Endothelial cell (in vitro differentiated cells): ENCODE measurements around the gene ST8SIA5. TPM values are rescaled to one million over a fixed set of nuclear protein-coding genes. Genes with fewer than 3 reads are reported as not detected.

Experiments used
- DNase-seq: peaks from one replicate; pipeline ENCODE4 v3.0.0; 2021; ENCODE audit warnings: low spot score
- H3K27ac Mint-ChIP-seq: one replicate; pipeline ENCODE4 v1.8.0; 2021; ENCODE audit warnings: mixed read lengths, inconsistent platforms; ENCODE audit not compliant: unreplicated experiment
- H3K27me3 Mint-ChIP-seq: one replicate; pipeline ENCODE4 v1.8.0; 2021; ENCODE audit warnings: mild to moderate bottlenecking, moderate library complexity, mixed read lengths, inconsistent platforms; ENCODE audit not compliant: unreplicated experiment
- H3K36me3 Mint-ChIP-seq: one replicate; pipeline ENCODE4 v1.8.0; 2021; ENCODE audit warnings: mild to moderate bottlenecking, low read depth, mixed read lengths, inconsistent platforms; ENCODE audit not compliant: unreplicated experiment
- H3K4me1 Mint-ChIP-seq: one replicate; pipeline ENCODE4 v1.8.0; 2021; ENCODE audit warnings: mild to moderate bottlenecking, mixed read lengths, inconsistent platforms; ENCODE audit not compliant: unreplicated experiment
- H3K4me3 Mint-ChIP-seq: one replicate; pipeline ENCODE4 v1.8.0; 2021; ENCODE audit warnings: mild to moderate bottlenecking, mixed read lengths, inconsistent platforms; ENCODE audit not compliant: unreplicated experiment
- H3K9me3 Mint-ChIP-seq: one replicate; pipeline ENCODE4 v1.8.0; 2021; ENCODE audit warnings: mixed read lengths, inconsistent platforms; ENCODE audit not compliant: unreplicated experiment
- total RNA-seq: library from RNA; stranded (reverse); fragmentation: NEBNext Ultra II Directional; extraction: Animal tissue kit (Norgen Biotek cat#: 25700); gene quantifications from one replicate; pipeline ENCODE4 v1.2.1, GENCODE V29; 2021; ENCODE audit not compliant: unreplicated experiment
- TF ChIP-seq, protein P1 (sequence below): fragments of 200-600 bp; sonication (generic); IDR thresholded peaks from one replicate; pipeline ENCODE4 v1.5.0; 2021; ENCODE audit warnings: antibody characterized with exemption; ENCODE audit not compliant: unreplicated experiment

The ST8SIA5 gene
- total RNA-seq, 1 donor from 2014 or later: 0.49 TPM

DNA sequence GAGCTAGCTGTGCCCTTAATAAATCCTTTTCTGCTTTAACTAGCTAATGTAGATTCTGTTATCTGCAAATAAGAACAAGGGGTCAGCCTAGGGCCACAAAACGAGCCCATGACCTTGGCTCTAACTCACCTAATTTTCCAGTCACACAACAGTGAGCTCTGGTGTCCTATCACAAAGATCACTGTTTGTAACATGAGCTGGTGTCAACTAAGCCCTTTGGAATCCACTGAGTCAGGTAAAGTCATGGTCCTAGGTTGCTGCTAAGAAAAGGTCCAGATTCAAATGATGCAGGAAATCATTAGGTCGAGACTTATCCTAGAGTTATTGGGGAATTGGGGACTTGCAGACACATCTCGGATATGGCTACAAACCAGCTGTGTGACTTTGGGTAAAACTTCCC is 49.9 kb downstream of the ST8SIA5 start:
- no peak overlapping the region for H3K4me3 Mint-ChIP-seq
- H3K4me1 Mint-ChIP-seq: peaks cover 5% of the 10 kb centered on the region

GRCh38 chr18:46705521-46705920 is 51.3 kb downstream of the ST8SIA5 start:
- peaks cover 2% of the 10 kb centered on the region for H3K27me3 Mint-ChIP-seq
- H3K4me3 Mint-ChIP-seq: no peak overlapping the region
- H3K9me3 Mint-ChIP-seq: no peaks in the 10 kb centered on the region
- H3K4me1 Mint-ChIP-seq: peaks cover 5% of the 10 kb centered on the region
- DNase-seq: no peak
- peaks cover 3% of the 10 kb centered on the region for H3K36me3 Mint-ChIP-seq
- TF ChIP-seq, protein P1, sequence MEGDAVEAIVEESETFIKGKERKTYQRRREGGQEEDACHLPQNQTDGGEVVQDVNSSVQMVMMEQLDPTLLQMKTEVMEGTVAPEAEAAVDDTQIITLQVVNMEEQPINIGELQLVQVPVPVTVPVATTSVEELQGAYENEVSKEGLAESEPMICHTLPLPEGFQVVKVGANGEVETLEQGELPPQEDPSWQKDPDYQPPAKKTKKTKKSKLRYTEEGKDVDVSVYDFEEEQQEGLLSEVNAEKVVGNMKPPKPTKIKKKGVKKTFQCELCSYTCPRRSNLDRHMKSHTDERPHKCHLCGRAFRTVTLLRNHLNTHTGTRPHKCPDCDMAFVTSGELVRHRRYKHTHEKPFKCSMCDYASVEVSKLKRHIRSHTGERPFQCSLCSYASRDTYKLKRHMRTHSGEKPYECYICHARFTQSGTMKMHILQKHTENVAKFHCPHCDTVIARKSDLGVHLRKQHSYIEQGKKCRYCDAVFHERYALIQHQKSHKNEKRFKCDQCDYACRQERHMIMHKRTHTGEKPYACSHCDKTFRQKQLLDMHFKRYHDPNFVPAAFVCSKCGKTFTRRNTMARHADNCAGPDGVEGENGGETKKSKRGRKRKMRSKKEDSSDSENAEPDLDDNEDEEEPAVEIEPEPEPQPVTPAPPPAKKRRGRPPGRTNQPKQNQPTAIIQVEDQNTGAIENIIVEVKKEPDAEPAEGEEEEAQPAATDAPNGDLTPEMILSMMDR: no peak
- no peak overlapping the region for H3K27ac Mint-ChIP-seq

More for the DNA sequence above, 49.9 kb downstream of the ST8SIA5 start:
- Mint-ChIP-seq H3K9me3 (no peaks in the 10 kb centered on the region), H3K27me3 (peaks cover 2% of the 10 kb centered on the region), H3K27ac (no peak overlapping the region), H3K36me3 (peaks cover 3% of the 10 kb centered on the region)
- TF ChIP-seq, protein P1: no peak
- DNase-seq: no peak

DNA sequence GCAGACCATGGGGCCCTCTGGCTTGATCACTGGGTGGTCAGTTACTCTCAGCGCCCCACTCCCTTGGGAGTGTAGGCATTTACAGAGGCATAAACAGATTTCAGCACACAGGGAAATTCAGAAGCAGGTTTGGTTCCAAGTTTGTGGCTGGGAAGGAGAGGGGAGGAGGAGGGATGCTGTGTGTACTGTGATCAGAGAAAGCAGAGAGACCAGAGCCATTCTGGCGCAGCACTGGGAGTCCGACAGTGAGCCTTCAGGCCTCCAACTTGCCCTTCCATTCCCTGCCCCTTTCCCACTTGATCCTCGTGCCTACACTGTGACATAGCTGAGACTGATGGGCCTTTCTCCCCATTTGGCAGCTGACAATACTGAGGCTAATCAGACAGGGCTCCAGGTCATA is 52.0 kb downstream of the ST8SIA5 start:
- peaks cover 2% of the 10 kb centered on the region for H3K27me3 Mint-ChIP-seq
- H3K27ac Mint-ChIP-seq: no peak overlapping the region
- TF ChIP-seq, protein P1: no peak
- H3K36me3 Mint-ChIP-seq: peaks cover 3% of the 10 kb centered on the region
- DNase-seq: no peak
- H3K9me3 Mint-ChIP-seq: no peaks in the 10 kb centered on the region
- H3K4me1 Mint-ChIP-seq: peaks cover 5% of the 10 kb centered on the region
- H3K4me3 Mint-ChIP-seq: no peak overlapping the region

DNA sequence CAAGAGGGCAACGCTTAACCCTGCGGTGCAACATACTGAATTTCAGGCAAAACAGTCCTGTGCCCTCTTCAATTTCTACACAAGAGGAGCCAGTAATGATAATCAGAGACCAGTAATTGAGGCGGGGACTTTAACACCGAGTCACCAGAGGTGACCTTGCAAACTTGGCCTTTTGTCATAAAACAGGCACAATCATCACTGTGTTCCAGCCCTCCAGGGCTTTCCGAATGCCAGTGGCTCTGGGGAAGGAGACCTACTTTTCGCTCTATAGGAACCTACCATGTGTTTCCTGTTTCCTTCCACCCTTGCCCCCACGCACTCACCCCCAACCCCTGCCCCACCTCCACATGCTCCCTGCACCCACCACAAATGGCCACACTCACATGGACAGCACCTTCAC is 52.7 kb downstream of the ST8SIA5 start:
- DNase-seq: no peak
- H3K4me1 Mint-ChIP-seq: peaks cover 5% of the 10 kb centered on the region
- peaks cover 3% of the 10 kb centered on the region for H3K36me3 Mint-ChIP-seq
- H3K9me3 Mint-ChIP-seq: no peaks in the 10 kb centered on the region
- TF ChIP-seq, protein P1: no peak
- no peak overlapping the region for H3K27ac Mint-ChIP-seq
- no peak overlapping the region for H3K4me3 Mint-ChIP-seq
- peaks cover 2% of the 10 kb centered on the region for H3K27me3 Mint-ChIP-seq

DNA sequence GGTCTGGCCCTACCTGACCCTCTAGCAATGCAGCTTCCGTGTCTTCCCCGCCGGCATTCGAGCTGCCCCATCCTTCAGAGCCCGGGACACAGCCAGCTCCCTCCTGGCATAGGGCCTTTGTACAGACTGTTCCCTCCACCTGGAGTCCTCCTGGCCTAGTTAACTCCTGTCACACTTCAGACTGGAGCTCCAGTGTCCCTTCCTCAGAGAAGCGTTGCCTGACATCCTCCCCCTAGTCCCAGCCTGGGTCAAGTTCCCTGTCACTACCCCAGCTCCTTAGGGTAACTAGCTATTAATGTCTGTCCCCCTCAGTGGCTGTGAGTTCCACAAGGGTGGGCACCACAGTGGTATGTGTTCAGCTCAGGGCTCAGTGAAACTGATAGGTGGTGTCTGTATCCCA is 54.4 kb downstream of the ST8SIA5 start:
- TF ChIP-seq, protein P1: no peak
- Mint-ChIP-seq H3K9me3 (no peaks in the 10 kb centered on the region), H3K4me1 (peaks cover 4% of the 10 kb centered on the region), H3K27ac (no peak overlapping the region), H3K27me3 (no peaks in the 10 kb centered on the region), H3K4me3 (no peak overlapping the region), H3K36me3 (peaks cover 3% of the 10 kb centered on the region)
- DNase-seq: no peak
